Uterus (tissue), 2 donors: ENCODE data around the gene ESRP2.

Source experiments
- POLR2A ChIP-seq, 2 donors: fragments of 450-650 bp; IDR thresholded peaks; one replicate each; pipeline ENCODE4 v1.6.1; 2016; ENCODE audit warnings: antibody characterized with exemption in 2 of 2, mild to moderate bottlenecking in 1 of 2, moderate library complexity in 1 of 2
- TF ChIP-seq, protein P1 (sequence below), 4 experiments: fragments of 200-600 bp in 2 of 4; fragments of 450-650 bp in 2 of 4; sonication (generic) in 2 of 4; IDR thresholded peaks; one replicate each; pipeline ENCODE4 v1.5.1; 2016 to 2019; ENCODE audit warnings: antibody characterized with exemption in 4 of 4, mild to moderate bottlenecking in 2 of 4, moderate library complexity in 1 of 4

DNA sequence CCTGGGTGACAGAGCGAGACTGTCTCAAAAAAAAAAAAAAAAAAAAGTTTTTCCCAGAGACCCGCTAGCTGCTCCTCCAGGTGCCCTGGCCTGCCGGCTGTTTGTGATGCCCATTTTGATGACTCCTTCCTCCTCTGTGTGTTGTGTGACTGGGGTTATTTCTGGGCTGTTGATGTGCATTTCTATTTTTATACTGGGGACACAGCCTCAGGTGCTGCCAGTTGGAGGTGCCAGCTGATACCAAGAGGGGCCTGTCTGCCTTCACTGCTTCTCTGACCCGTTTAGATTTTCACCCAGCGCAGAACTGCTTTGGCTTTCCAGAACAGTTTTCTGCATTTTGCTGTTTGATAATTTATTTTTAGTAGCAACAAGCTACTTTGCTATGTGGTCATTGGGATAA is 15.9 kb upstream of the ESRP2 start:
- no peak for TF ChIP-seq POLR2A (IDR thresholded peaks at IDR 0.05)
- TF ChIP-seq, protein P1, sequence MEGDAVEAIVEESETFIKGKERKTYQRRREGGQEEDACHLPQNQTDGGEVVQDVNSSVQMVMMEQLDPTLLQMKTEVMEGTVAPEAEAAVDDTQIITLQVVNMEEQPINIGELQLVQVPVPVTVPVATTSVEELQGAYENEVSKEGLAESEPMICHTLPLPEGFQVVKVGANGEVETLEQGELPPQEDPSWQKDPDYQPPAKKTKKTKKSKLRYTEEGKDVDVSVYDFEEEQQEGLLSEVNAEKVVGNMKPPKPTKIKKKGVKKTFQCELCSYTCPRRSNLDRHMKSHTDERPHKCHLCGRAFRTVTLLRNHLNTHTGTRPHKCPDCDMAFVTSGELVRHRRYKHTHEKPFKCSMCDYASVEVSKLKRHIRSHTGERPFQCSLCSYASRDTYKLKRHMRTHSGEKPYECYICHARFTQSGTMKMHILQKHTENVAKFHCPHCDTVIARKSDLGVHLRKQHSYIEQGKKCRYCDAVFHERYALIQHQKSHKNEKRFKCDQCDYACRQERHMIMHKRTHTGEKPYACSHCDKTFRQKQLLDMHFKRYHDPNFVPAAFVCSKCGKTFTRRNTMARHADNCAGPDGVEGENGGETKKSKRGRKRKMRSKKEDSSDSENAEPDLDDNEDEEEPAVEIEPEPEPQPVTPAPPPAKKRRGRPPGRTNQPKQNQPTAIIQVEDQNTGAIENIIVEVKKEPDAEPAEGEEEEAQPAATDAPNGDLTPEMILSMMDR (IDR thresholded peaks at IDR 0.05): no peak
